G401.6 (cell line): ENCODE data around the gene PTTG1IP2.

ENCODE experiments used
- FAIRE-seq: peaks from 2 replicates; lab custom pipeline; 2012; peaks lifted over from hg19 to GRCh38; lab: Jason Lieb, UNC

The PTTG1IP2 gene

GRCh38 chr7:90483251-90483650 lies 13.8 kb downstream of the PTTG1IP2 start:
- FAIRE-seq: no peak

- FAIRE-seq: no peak
Measured at GRCh38 chr7:90484706-90485105, 15.3 kb downstream of the PTTG1IP2 start.

GRCh38 chr7:90485734-90486316 lies 16.4 kb downstream of the PTTG1IP2 start:
- FAIRE-seq: no peak

- FAIRE-seq: no peak
Measured at GRCh38 chr7:90487808-90488207, 18.4 kb downstream of the PTTG1IP2 start.

GRCh38 chr7:90488220-90488619 lies 18.8 kb downstream of the PTTG1IP2 start:
- no peak for FAIRE-seq

GRCh38 chr7:90492250-90492649 lies 22.8 kb downstream of the PTTG1IP2 start:
- no peak for FAIRE-seq

GRCh38 chr7:90495241-90495640 lies 25.8 kb downstream of the PTTG1IP2 start:
- no peak for FAIRE-seq

GRCh38 chr7:90502539-90502938 lies 33.1 kb downstream of the PTTG1IP2 start:
- no peak for FAIRE-seq

- no peak for FAIRE-seq
Measured at GRCh38 chr7:90503367-90503766, 33.9 kb downstream of the PTTG1IP2 start.

- no peak for FAIRE-seq
Measured at GRCh38 chr7:90507692-90508091, 38.3 kb downstream of the PTTG1IP2 start.

GRCh38 chr7:90511776-90512175 lies 42.3 kb downstream of the PTTG1IP2 start:
- FAIRE-seq: no peak

- FAIRE-seq: no peak
Measured at GRCh38 chr7:90512821-90513254, 43.4 kb downstream of the PTTG1IP2 start.

- no peak for FAIRE-seq
Measured at GRCh38 chr7:90516257-90516656, 46.8 kb downstream of the PTTG1IP2 start.

- no peak for FAIRE-seq
Measured at GRCh38 chr7:90518630-90519029, 49.2 kb downstream of the PTTG1IP2 start.

GRCh38 chr7:90520484-90520883 lies 51.0 kb downstream of the PTTG1IP2 start:
- no peak for FAIRE-seq

GRCh38 chr7:90530263-90530662 lies 60.8 kb downstream of the PTTG1IP2 start:
- no peak for FAIRE-seq

- no peak for FAIRE-seq
Measured at GRCh38 chr7:90532231-90532929, 62.9 kb downstream of the PTTG1IP2 start.

GRCh38 chr7:90536449-90536848 lies 67.0 kb downstream of the PTTG1IP2 start:
- no peak for FAIRE-seq

GRCh38 chr7:90538405-90538804 lies 69.0 kb downstream of the PTTG1IP2 start:
- no peak for FAIRE-seq

GRCh38 chr7:90540406-90540805 lies 71.0 kb downstream of the PTTG1IP2 start:
- no peak for FAIRE-seq

- no peak for FAIRE-seq
Measured at GRCh38 chr7:90551036-90551435, 81.6 kb downstream of the PTTG1IP2 start.

- no peak for FAIRE-seq
Measured at GRCh38 chr7:90552521-90552920, 83.1 kb downstream of the PTTG1IP2 start.

- no peak for FAIRE-seq
Measured at GRCh38 chr7:90560730-90561129, 91.3 kb downstream of the PTTG1IP2 start.
